ENCODE measurements around the gene GATB.

GATB gene

GRCh38 chr4:151728679-151729078 is 32.1 kb downstream of the GATB start:
- no peak for DNase-seq

- DNase-seq, result no peak
Measured at GRCh38 chr4:151728006-151728405, 32.8 kb downstream of the GATB start.

DNA sequence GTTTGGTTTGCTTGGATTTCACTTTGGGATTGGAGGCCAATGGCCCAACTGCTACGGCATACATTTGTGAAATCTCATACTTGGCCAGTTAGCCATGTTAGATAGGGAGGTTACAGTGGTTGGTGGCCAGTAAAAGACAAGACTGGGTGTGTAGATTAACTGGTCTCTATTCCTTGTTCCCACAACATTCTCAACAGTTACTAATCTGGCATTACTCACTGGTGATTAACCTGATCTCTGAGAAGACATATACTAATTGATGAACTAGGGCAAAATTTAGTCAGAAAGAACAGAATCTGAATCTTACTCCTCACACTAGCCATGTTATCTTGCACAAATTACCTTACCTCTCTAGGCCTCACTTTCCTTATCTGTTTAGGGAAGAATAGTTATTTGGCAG is 33.4 kb downstream of the GATB start:
- DNase-seq, result no peak

GRCh38 chr4:151725087-151725486 is 35.7 kb downstream of the GATB start:
- DNase-seq, result no peak

DNA sequence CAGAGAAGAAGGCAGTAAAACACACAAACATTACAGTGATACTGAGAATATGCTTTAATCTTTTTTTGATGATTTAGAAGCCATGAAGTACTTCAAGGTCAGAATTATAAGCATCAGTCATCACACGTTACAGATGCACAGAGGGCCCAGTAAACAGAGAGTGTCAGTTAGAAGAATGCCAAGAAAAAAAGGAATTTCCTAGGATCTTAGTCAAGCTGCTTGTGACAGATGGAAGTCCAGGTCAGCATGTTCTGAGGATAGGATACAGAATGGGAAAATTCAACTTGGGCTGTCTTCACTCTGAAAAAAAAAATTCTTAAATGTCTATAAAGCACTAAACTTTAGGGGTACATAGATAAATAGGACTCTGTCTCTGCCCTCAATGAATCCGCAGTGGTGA is 38.9 kb downstream of the GATB start:
- DNase-seq, result no peak

GRCh38 chr4:151721466-151721865 is 39.3 kb downstream of the GATB start:
- no peak for DNase-seq

DNA sequence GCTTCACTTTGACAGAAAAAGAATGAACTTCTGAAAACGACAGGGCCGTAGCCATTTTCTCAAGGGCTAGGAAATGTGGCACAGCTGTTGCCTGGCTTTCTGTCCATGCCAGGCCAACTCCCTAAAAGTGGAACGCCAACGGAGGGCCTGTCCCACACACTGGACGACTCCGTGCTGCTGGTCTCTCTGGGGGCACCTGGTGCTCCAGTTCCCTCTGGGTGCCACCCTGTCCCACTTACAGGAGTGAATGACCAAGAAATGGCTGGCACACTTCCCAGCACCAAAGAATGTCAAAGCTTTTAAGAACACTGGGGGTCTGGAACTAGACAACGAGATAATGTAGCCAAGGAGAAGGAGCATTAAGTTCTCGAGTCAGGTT is 40.9 kb downstream of the GATB start:
- no peak for DNase-seq

DNA sequence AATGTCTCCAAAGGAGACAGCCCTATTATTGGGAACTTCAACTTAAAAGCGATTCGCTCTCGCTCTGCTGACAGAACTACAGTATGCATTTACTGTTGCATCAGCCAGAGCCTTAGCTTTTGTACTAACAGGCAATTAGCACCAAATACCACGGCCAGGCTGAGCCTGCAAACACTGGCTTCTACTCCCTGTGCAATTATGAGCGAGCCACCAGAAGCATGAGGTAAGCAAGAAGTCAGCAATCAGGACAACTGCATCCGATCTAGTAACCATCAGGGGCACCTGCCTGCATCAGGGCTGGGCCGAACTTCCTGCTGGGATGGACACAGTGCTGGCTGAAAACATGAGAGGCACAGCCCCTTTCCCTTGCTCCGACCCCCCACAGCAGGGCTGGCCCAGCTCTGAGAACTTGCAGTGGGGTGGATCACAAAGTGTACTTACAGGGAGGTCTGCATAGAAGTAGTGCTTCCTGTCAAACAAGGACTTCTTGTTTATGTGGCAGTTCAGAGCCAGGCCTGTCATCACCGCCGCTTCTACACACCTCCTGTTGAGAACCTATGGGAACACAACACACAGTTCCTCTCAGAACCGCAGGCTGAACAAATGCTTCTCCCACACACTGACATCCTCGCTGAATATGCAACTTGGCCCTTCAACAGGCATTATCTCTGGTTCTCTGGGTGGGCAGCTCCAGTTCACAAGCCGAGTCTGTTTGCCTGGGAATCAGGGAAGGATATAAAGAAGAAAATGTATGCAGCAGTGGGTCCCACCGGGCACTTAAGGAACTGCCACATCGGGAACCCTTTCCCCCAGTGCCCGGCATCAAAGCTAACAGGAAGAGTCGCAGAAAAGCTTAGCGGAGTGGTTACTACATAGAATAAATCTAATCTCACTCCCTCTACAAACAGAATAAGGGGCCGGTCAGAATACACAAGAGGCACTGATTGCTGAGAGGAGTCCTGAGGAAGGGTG is 41.5 kb downstream of the GATB start:
- DNase-seq, result no peak

DNA sequence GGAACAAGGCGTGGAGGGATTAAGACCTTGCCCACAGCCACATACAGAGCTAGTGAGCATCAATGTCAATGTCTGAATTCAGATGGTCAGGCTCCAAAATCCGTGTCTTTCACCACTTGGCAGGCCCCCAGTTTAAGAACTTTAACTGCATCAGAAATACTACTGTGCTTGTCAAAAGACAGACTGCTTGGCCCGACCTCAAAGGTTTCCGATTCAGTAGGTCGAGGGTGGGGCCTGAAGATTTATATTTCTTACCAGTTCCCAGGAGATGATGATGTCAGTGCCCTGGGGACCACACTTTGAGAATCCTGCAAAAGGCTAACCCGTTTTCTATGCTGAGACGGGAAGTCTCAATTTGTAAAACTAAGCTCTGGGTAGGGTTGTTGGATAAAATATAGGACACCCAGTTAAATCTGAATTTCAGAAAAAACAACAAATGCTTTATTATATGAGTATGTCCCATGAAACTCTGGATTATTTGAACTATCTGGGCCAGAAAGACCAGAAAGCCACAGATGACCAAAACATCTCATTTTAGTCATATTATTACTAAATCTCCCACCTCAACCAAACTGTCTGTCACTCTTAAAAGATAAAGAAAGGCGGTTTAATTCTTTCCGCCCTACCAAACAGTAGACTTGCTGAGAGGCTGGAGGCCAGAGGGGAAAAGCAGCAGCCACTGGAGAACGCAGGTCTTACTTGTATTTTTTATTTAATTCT is 42.7 kb downstream of the GATB start:
- DNase-seq, result no peak

- DNase-seq, result no peak
Measured at GRCh38 chr4:151717314-151717713, 43.5 kb downstream of the GATB start.

DNA sequence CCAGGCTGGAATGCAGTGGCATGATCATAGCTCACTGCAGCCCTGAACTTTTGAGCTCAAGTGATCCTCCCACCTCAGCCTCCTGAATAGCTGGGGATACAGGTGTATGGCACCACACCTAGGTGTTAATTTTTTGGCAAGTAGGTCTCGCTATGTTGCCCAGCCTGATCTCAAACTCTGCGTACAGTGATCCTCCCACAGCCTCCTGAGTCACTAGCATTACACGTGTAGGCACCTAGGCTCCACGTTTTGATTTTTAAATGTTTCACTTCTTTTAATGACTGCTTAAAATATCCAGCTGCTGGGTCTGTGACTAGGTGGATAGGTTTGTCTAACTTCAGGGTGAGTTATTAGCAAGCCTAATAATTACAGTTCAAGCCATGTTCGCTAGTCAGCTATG is 44.5 kb downstream of the GATB start:
- DNase-seq, result no peak

- DNase-seq, result no peak
Measured at GRCh38 chr4:151715881-151716280, 44.9 kb downstream of the GATB start.

DNA sequence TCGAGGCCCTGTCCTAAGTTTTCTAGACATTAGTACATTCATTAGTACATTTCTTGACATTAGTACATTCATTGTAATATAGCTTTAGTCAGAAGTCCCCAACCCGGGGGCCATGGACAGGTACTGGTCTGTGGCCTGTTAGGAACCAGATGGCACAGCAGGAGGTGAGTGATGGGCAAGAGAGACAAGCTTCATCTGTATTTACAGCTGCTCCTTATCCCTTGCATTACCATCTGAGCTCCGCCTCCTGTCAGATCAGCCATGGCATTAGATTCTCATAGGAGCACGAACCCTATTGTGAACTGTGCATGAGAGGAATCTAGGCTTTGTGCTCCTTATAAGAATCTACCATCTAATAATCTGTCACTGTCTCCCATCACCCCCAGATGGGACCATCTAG is 48.0 kb downstream of the GATB start:
- no peak for DNase-seq

- no peak for DNase-seq
Measured at GRCh38 chr4:151711646-151712045, 49.2 kb downstream of the GATB start.

DNA sequence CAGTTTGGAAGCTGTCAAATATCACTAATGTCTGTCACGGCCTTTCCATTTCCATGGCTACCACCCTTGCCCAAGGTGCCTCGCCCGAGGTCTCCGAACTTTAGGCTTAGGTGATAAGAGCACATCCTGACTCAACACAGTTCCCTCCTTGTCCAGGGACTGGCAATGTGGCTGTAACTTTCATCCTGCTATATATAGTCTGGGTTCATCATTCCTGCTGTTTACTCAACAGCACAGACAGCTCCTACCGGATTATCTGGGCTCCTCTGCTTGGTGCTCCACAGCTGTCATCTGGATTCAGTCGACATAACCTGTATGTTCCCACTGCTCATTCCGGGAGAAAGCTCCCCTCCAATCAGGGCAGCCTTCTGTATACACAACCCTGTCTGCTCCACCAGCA is 51.2 kb downstream of the GATB start:
- no peak for DNase-seq

DNA sequence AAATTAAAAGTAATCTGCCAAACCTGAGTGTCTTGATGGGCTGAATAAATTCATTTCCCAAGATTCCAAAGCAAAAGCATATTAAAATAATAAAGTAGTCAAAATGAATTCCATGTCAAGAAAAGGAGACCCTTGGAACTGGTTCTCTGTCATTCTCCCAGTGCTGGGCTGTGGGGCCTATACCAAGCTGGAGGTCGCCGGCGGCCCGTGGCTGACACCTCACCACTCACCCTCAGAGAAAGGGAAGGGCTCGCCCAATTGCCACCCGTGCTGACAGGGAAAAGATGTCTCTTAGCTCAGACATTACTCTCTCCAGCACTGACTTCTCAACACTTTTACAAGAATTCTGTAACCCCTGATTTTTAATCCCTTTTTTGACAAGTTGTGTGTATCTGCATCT is 51.7 kb downstream of the GATB start:
- DNase-seq, result no peak

GRCh38 chr4:151708100-151708499 is 52.7 kb downstream of the GATB start:
- DNase-seq, result no peak

- DNase-seq, result no peak
Measured at GRCh38 chr4:151703401-151703800, 57.4 kb downstream of the GATB start.

DNA sequence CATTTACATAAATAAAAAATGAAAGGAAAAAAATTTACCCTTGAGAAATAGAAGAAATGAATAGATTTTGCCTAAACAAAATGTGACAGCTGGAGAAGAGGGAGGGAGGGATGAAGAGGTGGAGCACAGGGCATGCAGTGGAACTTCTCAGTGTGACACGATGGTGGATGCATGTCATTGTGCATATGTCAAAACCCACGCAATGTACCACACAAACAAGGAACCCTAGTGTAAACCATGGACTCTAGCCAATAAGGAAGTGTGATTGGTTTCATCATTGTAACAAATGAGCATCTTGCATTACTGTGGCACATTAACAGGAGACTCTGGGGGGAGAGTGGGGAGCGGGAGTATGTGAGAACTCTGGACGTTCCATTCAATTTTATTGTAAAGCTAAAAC is 58.6 kb downstream of the GATB start:
- no peak for DNase-seq

DNA sequence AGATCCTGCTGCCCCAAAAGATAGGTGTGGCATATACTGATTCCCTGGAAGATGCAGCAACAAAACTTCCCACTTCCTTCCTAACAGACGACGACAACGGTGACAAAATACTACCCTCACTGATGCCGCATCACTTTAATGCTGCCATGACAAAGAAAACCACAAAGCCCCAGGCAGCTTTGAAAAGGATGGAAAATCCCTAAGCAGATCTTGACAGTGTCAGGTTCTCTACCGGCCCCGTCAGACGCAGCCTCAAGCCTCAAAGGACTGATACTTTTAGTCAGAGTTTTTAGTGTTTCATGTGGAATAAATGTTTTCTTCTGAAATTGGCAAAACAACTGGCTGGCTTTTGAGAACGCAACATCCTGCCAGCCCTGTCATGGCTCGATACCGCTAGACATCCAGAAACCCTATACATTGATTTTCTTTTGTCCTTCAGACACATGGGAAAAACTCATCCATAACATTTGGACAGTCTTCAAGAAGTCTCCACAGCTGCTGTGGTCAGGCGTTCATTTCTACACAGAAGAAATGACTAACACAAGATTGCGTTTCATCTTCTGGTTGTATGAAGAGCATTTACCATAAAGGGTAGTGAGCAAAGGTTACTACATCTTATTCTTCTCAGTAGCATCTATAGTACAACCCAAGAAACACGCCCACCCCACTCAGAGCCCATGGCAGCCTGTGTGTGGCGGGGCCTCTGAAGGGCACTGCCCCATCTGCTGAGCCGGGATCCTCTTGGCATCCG is 60.1 kb downstream of the GATB start:
- DNase-seq, result no peak

- DNase-seq, result no peak
Measured at GRCh38 chr4:151698213-151698612, 62.6 kb downstream of the GATB start.

GRCh38 chr4:151694961-151695720 is 65.7 kb downstream of the GATB start:
- DNase-seq, result no peak
